ENCODE results near the gene FOXA2. TPM values are rescaled to one million over a fixed set of nuclear protein-coding genes. Genes with fewer than 3 reads are reported as not detected.

FOXA2 gene
- total and polyA plus RNA-seq, 2 donors (not counting 1 experiment from before 2014, with no cell fraction given): not detected

DNA sequence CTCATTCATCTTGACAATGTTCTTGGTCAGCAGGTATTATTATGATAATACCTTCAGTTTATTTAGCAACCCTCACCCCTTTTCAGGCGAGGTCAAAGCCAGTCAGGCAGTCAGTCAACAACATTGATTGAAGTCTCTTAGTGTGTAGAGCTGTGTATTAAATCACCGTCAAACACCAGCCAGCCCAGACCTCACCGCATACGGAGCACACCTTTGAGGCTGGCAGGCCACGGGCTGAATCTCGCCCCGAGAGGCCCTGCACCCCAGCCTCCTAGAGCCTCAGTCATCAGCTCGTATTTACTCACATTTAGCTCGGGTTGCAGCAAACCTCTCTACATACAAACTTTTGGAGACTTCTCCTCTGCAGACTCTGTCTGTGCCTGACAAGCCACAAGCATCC lies 36.0 kb upstream of the FOXA2 start:
- DNase-seq (ENCODE audit: low read depth in 2 of 2): no peak
- no peak overlapping the region for H3K27ac ChIP-seq (ENCODE audit: insufficient read depth, low read length)
- H3K36me3 ChIP-seq (ENCODE audit: control insufficient read depth, insufficient read depth, low read length): no peaks in the 10 kb centered on the region
- H3K9ac ChIP-seq (ENCODE audit: insufficient read depth, low read length): no peak overlapping the region
- no peak overlapping the region for H2AFZ ChIP-seq (ENCODE audit: low read length)
- no peaks in the 10 kb centered on the region for H3K27me3 ChIP-seq (ENCODE audit: control insufficient read depth, insufficient read depth, low read length)
- H3K4me2 ChIP-seq (ENCODE audit: extremely low read depth, insufficient read depth, low read length): no peak overlapping the region
- no peaks in the 10 kb centered on the region for H3K4me1 ChIP-seq (ENCODE audit: control insufficient read depth, extremely low read depth, insufficient read depth, low read length)
- H4K20me1 ChIP-seq (ENCODE audit: control insufficient read depth, extremely low read depth, insufficient read depth, low read length): no peaks in the 10 kb centered on the region
- H3K4me3 ChIP-seq (replicated peaks in 1 of 4; ENCODE audit: control extremely low read depth in 1 of 4, insufficient read depth in 1 of 4, low read depth in 3 of 4, low read length in 4 of 4): no peak overlapping the region
- TF ChIP-seq EZH2 (IDR thresholded peaks at IDR 0.05; ENCODE audit: low read length, missing control alignments): no peak
- TF ChIP-seq, protein P1, sequence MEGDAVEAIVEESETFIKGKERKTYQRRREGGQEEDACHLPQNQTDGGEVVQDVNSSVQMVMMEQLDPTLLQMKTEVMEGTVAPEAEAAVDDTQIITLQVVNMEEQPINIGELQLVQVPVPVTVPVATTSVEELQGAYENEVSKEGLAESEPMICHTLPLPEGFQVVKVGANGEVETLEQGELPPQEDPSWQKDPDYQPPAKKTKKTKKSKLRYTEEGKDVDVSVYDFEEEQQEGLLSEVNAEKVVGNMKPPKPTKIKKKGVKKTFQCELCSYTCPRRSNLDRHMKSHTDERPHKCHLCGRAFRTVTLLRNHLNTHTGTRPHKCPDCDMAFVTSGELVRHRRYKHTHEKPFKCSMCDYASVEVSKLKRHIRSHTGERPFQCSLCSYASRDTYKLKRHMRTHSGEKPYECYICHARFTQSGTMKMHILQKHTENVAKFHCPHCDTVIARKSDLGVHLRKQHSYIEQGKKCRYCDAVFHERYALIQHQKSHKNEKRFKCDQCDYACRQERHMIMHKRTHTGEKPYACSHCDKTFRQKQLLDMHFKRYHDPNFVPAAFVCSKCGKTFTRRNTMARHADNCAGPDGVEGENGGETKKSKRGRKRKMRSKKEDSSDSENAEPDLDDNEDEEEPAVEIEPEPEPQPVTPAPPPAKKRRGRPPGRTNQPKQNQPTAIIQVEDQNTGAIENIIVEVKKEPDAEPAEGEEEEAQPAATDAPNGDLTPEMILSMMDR (conservative IDR thresholded peaks at IDR 0.05 in 1 of 2, IDR thresholded peaks at IDR 0.05 in 1 of 2; ENCODE audit: low read depth in 1 of 2, low read length in 2 of 2): no peak
- H3K79me2 ChIP-seq (ENCODE audit: control insufficient read depth, insufficient read depth, low read length): no peaks in the 10 kb centered on the region
- no peaks in the 10 kb centered on the region for H3K9me3 ChIP-seq (ENCODE audit: control insufficient read depth, insufficient read depth, low read depth, low read length)

DNA sequence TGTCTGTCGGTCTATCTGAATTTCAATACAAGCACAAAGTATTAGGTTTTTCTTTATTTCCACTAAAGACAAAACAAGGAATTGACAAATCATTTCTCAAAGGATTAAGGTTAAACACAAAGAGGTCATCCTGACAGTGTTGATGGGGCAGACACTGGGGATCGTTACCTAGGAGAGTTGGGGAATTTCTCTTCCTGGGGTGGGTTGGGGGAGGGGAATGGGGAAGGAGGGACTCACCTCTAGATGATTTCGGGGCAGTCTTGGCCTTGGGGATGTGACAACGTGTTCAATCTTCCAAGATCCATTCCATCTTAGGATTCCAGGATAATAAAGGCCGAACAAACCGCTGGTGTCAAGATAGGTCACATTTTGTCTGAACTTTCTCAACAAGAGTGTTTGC lies 35.4 kb upstream of the FOXA2 start:
- no peak overlapping the region for H3K4me2 ChIP-seq (ENCODE audit: extremely low read depth, insufficient read depth, low read length)

DNA sequence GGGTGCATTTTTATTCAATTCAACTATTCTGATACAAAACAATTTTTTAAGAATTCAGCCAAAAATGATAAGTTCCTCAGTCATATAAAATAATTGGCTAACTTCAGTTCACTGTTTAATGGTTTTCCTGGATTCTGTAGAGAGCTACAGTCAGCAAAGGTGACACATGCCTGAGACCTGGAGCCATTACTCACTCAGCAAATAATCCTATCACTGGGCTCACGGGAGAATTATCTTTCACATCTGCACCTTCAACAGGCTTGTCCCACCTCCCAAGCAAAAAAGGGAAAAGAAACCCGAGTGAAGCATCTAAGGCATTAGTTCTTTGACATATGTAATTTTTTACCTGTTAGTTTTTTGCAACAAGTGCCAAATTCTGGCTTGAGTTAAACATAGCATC lies 34.9 kb upstream of the FOXA2 start:
- Histone ChIP-seq H3K4me2 (ENCODE audit: extremely low read depth, insufficient read depth, low read length) (no peak overlapping the region), H3K4me3 (replicated peaks in 1 of 4; ENCODE audit: control extremely low read depth in 1 of 4, insufficient read depth in 1 of 4, low read depth in 3 of 4, low read length in 4 of 4) (no peak overlapping the region), H4K20me1 (ENCODE audit: control insufficient read depth, extremely low read depth, insufficient read depth, low read length) (no peaks in the 10 kb centered on the region), H3K36me3 (ENCODE audit: control insufficient read depth, insufficient read depth, low read length) (no peaks in the 10 kb centered on the region), H3K27me3 (ENCODE audit: control insufficient read depth, insufficient read depth, low read length) (no peaks in the 10 kb centered on the region), H2AFZ (ENCODE audit: low read length) (no peak overlapping the region), H3K9ac (ENCODE audit: insufficient read depth, low read length) (no peak overlapping the region), H3K79me2 (ENCODE audit: control insufficient read depth, insufficient read depth, low read length) (no peaks in the 10 kb centered on the region), H3K9me3 (ENCODE audit: control insufficient read depth, insufficient read depth, low read depth, low read length) (no peaks in the 10 kb centered on the region), H3K4me1 (ENCODE audit: control insufficient read depth, extremely low read depth, insufficient read depth, low read length) (no peaks in the 10 kb centered on the region), H3K27ac (ENCODE audit: insufficient read depth, low read length) (no peak overlapping the region)
- DNase-seq (ENCODE audit: low read depth in 2 of 2): no peak
- TF ChIP-seq, protein P1 (conservative IDR thresholded peaks at IDR 0.05 in 1 of 2, IDR thresholded peaks at IDR 0.05 in 1 of 2; ENCODE audit: low read depth in 1 of 2, low read length in 2 of 2): no peak
- no peak for TF ChIP-seq EZH2 (IDR thresholded peaks at IDR 0.05; ENCODE audit: low read length, missing control alignments)

More for the DNA sequence above, 35.4 kb upstream of the FOXA2 start:
- no peaks in the 10 kb centered on the region for H3K79me2 ChIP-seq (ENCODE audit: control insufficient read depth, insufficient read depth, low read length)
- H3K9ac ChIP-seq (ENCODE audit: insufficient read depth, low read length): no peak overlapping the region
- H3K9me3 ChIP-seq (ENCODE audit: control insufficient read depth, insufficient read depth, low read depth, low read length): no peaks in the 10 kb centered on the region
- no peak for TF ChIP-seq EZH2 (IDR thresholded peaks at IDR 0.05; ENCODE audit: low read length, missing control alignments)
- TF ChIP-seq, protein P1 (conservative IDR thresholded peaks at IDR 0.05 in 1 of 2, IDR thresholded peaks at IDR 0.05 in 1 of 2; ENCODE audit: low read depth in 1 of 2, low read length in 2 of 2): no peak
- H3K4me3 ChIP-seq (replicated peaks in 1 of 4; ENCODE audit: control extremely low read depth in 1 of 4, insufficient read depth in 1 of 4, low read depth in 3 of 4, low read length in 4 of 4): no peak overlapping the region
- no peaks in the 10 kb centered on the region for H4K20me1 ChIP-seq (ENCODE audit: control insufficient read depth, extremely low read depth, insufficient read depth, low read length)
- no peak overlapping the region for H3K27ac ChIP-seq (ENCODE audit: insufficient read depth, low read length)
- no peaks in the 10 kb centered on the region for H3K4me1 ChIP-seq (ENCODE audit: control insufficient read depth, extremely low read depth, insufficient read depth, low read length)
- no peak overlapping the region for H2AFZ ChIP-seq (ENCODE audit: low read length)
- no peaks in the 10 kb centered on the region for H3K36me3 ChIP-seq (ENCODE audit: control insufficient read depth, insufficient read depth, low read length)
- no peaks in the 10 kb centered on the region for H3K27me3 ChIP-seq (ENCODE audit: control insufficient read depth, insufficient read depth, low read length)
- no peak for DNase-seq (ENCODE audit: low read depth in 2 of 2)

Data from fibroblast of lung (primary cell).